Duodenal mucosa (tissue), 2 donors: ENCODE results near the gene CBFA2T2.
"Not testable (repeated sequence)": the region's sequence is repeated elsewhere in the genome, so short reads cannot be mapped to it uniquely, and the experiment has no call there.

ENCODE experiments used
- H3K27ac ChIP-seq: one replicate; pipeline ENCODE4 v1.7.0; 2013; ENCODE audit warnings: low read depth, low read length
- H3K27me3 ChIP-seq, 2 donors: one replicate each; pipeline ENCODE4 v1.7.0; 2013; ENCODE audit warnings: low read length in 2 of 2, control low read depth in 1 of 2; ENCODE audit not compliant: insufficient read depth in 2 of 2, control insufficient read depth in 1 of 2
- H3K36me3 ChIP-seq, 2 donors: one replicate each; pipeline ENCODE4 v1.7.0; 2013; ENCODE audit warnings: low read length in 2 of 2, control low read depth in 1 of 2; ENCODE audit not compliant: insufficient read depth in 2 of 2, control insufficient read depth in 1 of 2
- H3K4me1 ChIP-seq, 2 donors: one replicate each; pipeline ENCODE4 v1.7.0; 2013; ENCODE audit warnings: low read length in 2 of 2, control low read depth in 1 of 2; ENCODE audit not compliant: insufficient read depth in 2 of 2, control insufficient read depth in 1 of 2
- H3K4me3 ChIP-seq, 2 donors: one replicate each; pipeline ENCODE4 v1.7.0; 2013; ENCODE audit warnings: low read length in 2 of 2, low read depth in 1 of 2
- H3K9ac ChIP-seq, 2 donors: one replicate each; pipeline ENCODE4 v1.7.0; 2013; ENCODE audit warnings: low read length in 2 of 2, low read depth in 1 of 2
- H3K9me3 ChIP-seq, 2 donors: one replicate each; pipeline ENCODE4 v1.7.0; 2013; ENCODE audit warnings: low read length in 2 of 2, control low read depth in 1 of 2; ENCODE audit not compliant: control insufficient read depth in 1 of 2

The CBFA2T2 gene

GRCh38 chr20:33507461-33507860, 17.6 kb downstream of the CBFA2T2 start:
- Histone ChIP-seq H3K4me3 (no peak overlapping the region), H3K4me1 (peaks cover 0 to 3% of the 10 kb centered on the region in 2 donors), H3K36me3 (no peaks in the 10 kb centered on the region), H3K27ac (no peak overlapping the region), H3K9ac (no peak overlapping the region), H3K27me3 (no peaks in the 10 kb centered on the region), H3K9me3 (no peaks in the 10 kb centered on the region)

- H3K9me3 ChIP-seq, H3K4me3 ChIP-seq, H3K36me3 ChIP-seq, H3K9ac ChIP-seq, H3K27ac ChIP-seq, H3K27me3 ChIP-seq, H3K4me1 ChIP-seq: not testable (repeated sequence)
These were observed 18.1 kb downstream of the CBFA2T2 start for GRCh38 chr20:33508015-33508414.

DNA sequence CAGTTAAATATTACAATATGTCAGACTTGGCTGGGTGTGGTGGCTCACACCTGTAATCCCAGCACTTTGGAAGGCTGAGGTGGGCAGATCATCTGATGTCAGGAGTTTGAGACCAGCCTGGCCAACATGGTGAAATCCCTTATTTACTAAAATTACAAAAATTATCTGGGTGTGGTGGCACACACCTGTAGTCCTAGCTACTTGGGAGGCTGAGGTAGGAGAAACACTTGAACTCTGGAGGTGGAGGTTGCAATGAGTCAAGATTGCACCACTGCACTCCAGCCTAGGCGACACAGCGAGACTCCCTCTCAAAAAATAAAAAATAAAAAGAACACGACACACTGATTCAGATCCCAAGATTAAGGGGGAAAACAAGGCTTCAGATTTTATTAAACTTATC, 19.2 kb downstream of the CBFA2T2 start:
- H3K9ac ChIP-seq, H3K4me3 ChIP-seq, H3K27me3 ChIP-seq, H3K36me3 ChIP-seq, H3K9me3 ChIP-seq, H3K27ac ChIP-seq, H3K4me1 ChIP-seq: not testable (repeated sequence)

GRCh38 chr20:33511876-33512275, 22.0 kb downstream of the CBFA2T2 start:
- not testable (repeated sequence) for H3K27ac ChIP-seq, H3K9ac ChIP-seq, H3K4me1 ChIP-seq, H3K4me3 ChIP-seq, H3K27me3 ChIP-seq, H3K9me3 ChIP-seq, H3K36me3 ChIP-seq

GRCh38 chr20:33515569-33516216, 25.8 kb downstream of the CBFA2T2 start:
- H3K4me1 ChIP-seq, result peaks cover 0 to 8% of the 10 kb centered on the region in 2 donors
- no peaks in the 10 kb centered on the region for H3K36me3 ChIP-seq
- no peaks in the 10 kb centered on the region for H3K9me3 ChIP-seq
- H3K27ac ChIP-seq, result no peak overlapping the region
- H3K9ac ChIP-seq, result no peak overlapping the region
- no peaks in the 10 kb centered on the region for H3K27me3 ChIP-seq
- H3K4me3 ChIP-seq, result no peak overlapping the region

DNA sequence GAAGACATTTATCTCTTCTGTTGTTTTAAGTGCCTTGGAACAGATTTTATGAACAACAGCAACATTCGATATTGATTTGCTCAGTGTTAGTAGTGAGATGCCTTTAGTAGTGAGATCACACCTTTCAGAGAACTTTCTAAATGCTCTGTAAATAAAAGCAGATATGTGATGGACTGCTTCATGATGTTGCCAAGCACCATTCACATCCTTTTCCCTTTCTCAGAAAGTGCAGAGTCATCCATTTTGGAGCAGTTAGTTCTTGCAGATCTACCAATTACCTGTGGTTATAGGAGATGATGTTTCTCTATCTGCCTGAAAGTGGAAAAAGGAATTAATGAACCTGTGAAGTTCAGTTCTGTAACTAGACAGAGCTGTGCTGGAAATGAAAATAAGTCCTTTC, 27.0 kb downstream of the CBFA2T2 start:
- Histone ChIP-seq H3K36me3 (no peaks in the 10 kb centered on the region), H3K27me3 (no peaks in the 10 kb centered on the region), H3K4me1 (peaks cover 0 to 8% of the 10 kb centered on the region in 2 donors), H3K4me3 (no peak overlapping the region), H3K9ac (no peak overlapping the region), H3K27ac (no peak overlapping the region), H3K9me3 (no peaks in the 10 kb centered on the region)

- no peaks in the 10 kb centered on the region for H3K9me3 ChIP-seq
- H3K36me3 ChIP-seq, result no peaks in the 10 kb centered on the region
- H3K4me3 ChIP-seq, result no peak overlapping the region
- no peaks in the 10 kb centered on the region for H3K4me1 ChIP-seq
- H3K9ac ChIP-seq, result no peak overlapping the region
- no peak overlapping the region for H3K27ac ChIP-seq
- H3K27me3 ChIP-seq, result no peaks in the 10 kb centered on the region
These were observed 28.2 kb downstream of the CBFA2T2 start for GRCh38 chr20:33518071-33518470.

DNA sequence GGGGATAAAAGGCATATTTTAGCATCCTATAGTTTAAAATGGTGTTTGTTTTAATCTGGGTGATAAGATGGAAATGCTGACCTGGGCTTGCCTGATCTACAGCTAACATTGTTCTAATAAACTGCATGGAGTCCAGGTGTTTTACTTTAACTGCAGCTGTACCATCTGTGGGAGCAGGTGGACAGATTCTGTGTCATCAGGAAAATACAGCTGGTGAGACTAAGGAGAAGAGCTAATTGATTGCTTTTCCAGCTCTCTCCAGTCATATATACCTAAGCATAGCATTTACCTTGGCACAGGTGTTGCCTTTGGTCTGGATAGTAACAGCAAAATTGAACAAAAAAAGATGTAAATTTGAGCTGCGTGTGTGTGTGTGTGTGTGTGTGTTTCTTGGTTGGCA, 31.6 kb downstream of the CBFA2T2 start:
- no peaks in the 10 kb centered on the region for H3K36me3 ChIP-seq
- no peak overlapping the region for H3K27ac ChIP-seq
- H3K4me1 ChIP-seq, result peaks cover 0 to 3% of the 10 kb centered on the region in 2 donors
- no peak overlapping the region for H3K4me3 ChIP-seq
- H3K27me3 ChIP-seq, result no peaks in the 10 kb centered on the region
- no peaks in the 10 kb centered on the region for H3K9me3 ChIP-seq
- no peak overlapping the region for H3K9ac ChIP-seq

DNA sequence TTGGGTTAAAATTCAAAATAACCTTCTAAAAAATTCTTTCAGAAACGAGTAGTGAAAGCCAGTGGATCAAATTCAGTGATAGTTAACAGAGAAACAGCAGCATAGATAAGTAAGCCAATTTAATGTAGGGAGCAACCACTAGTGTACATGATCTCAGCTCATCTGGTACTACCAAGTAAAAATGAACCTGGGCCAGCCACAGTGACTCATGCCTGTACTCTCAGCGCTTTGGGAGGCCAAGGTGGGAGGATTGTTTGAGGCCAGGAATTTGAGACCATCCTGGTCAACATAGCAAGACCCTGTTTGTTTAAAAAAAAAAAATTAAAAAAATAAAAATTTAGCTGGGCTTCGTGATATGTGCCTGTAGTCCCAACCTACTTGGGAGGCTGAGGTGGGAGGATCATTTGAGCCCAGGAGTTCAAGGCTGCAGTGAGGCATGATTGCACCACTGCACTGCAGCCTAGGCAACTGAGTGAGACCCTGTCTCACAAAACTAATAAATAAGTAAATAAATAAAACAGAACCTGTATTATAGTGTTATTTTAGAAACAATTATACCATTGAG, 32.4 kb downstream of the CBFA2T2 start:
- no peak overlapping the region for H3K4me3 ChIP-seq
- H3K9ac ChIP-seq, result no peak overlapping the region
- no peaks in the 10 kb centered on the region for H3K36me3 ChIP-seq
- no peak overlapping the region for H3K27ac ChIP-seq
- H3K27me3 ChIP-seq, result no peaks in the 10 kb centered on the region
- peaks cover 0 to 3% of the 10 kb centered on the region in 2 donors for H3K4me1 ChIP-seq
- H3K9me3 ChIP-seq, result no peaks in the 10 kb centered on the region

GRCh38 chr20:33524261-33524660, 34.4 kb downstream of the CBFA2T2 start:
- Histone ChIP-seq H3K27me3 (no peaks in the 10 kb centered on the region), H3K36me3 (no peaks in the 10 kb centered on the region), H3K4me3 (no peak overlapping the region), H3K4me1 (peaks cover 0 to 3% of the 10 kb centered on the region in 2 donors), H3K27ac (no peak overlapping the region), H3K9ac (no peak overlapping the region), H3K9me3 (no peaks in the 10 kb centered on the region)
